GM13977 (cell line): ENCODE results near the gene BTN1A1.

ENCODE experiments used
- DNase-seq: peaks from one replicate; pipeline ENCODE4 v3.0.0; 2012; ENCODE audit warnings: low spot score
- CTCF ChIP-seq: IDR thresholded peaks from 2 replicates; pipeline ENCODE4 v1.5.1; 2012; ENCODE audit warnings: mild to moderate bottlenecking, control low read depth; ENCODE audit not compliant: insufficient read depth; ENCODE audit errors: extremely low read depth, missing control alignments
- in situ Hi-C: fragments of 300-500 bp; cut with MboI; formaldehyde crosslinking; loops from one replicate; pipeline ENCODE4 v1.12.0; 2022; ENCODE audit warnings: low sequenced_read_pairs, low pct_unique_long_range_greater_than_20kb, mixed read lengths, inconsistent platforms; ENCODE audit not compliant: unreplicated experiment

BTN1A1 gene

GRCh38 chr6:26471970-26472369, 28.1 kb upstream of the BTN1A1 start:
- DNase-seq = no peak
- in situ Hi-C loops = no loop called here
- TF ChIP-seq CTCF = no peak

- no peak for TF ChIP-seq CTCF
- in situ Hi-C loops = no loop called here
- no peak for DNase-seq
These were observed 27.4 kb upstream of the BTN1A1 start for GRCh38 chr6:26472549-26473290.

- in situ Hi-C loops = no loop called here
- no peak for DNase-seq
- TF ChIP-seq CTCF = no peak
These were observed 26.7 kb upstream of the BTN1A1 start for GRCh38 chr6:26473429-26473757.

GRCh38 chr6:26473758-26474438, 26.2 kb upstream of the BTN1A1 start:
- in situ Hi-C loops = no loop called here
- DNase-seq = peak; percentile 78
- no peak for TF ChIP-seq CTCF

GRCh38 chr6:26474439-26474881, 25.6 kb upstream of the BTN1A1 start:
- no peak for DNase-seq
- no peak for TF ChIP-seq CTCF
- in situ Hi-C loops = no loop called here

- in situ Hi-C loops = no loop called here
These were observed 24.0 kb upstream of the BTN1A1 start for GRCh38 chr6:26475823-26476729.

More at GRCh38 chr6:26475823-26476729, 24.0 kb upstream of the BTN1A1 start:
- no peak for DNase-seq
- TF ChIP-seq CTCF = no peak
